Measurements from ENCODE around the gene ZC3H12D.

DNA sequence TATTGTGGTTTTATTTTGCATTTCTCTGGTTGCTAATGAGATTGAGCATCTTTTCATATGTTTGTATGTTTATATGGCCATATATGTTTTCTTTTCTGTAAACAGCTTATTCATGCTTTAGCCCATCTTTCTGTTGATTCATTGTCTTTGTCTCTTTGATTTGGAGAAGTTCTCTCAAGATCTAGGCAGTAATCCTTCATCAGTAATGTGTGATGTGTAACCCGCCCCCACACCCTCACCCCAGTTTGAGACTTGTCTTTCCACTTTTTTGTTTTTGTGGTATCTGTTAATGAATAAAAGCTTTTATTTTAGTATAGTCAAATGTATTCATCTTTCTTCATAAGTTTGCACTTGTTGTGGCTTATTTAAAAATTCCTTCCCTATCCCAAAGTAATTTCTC is 26.0 kb downstream of the ZC3H12D start:
- TF ChIP-seq, protein P1, sequence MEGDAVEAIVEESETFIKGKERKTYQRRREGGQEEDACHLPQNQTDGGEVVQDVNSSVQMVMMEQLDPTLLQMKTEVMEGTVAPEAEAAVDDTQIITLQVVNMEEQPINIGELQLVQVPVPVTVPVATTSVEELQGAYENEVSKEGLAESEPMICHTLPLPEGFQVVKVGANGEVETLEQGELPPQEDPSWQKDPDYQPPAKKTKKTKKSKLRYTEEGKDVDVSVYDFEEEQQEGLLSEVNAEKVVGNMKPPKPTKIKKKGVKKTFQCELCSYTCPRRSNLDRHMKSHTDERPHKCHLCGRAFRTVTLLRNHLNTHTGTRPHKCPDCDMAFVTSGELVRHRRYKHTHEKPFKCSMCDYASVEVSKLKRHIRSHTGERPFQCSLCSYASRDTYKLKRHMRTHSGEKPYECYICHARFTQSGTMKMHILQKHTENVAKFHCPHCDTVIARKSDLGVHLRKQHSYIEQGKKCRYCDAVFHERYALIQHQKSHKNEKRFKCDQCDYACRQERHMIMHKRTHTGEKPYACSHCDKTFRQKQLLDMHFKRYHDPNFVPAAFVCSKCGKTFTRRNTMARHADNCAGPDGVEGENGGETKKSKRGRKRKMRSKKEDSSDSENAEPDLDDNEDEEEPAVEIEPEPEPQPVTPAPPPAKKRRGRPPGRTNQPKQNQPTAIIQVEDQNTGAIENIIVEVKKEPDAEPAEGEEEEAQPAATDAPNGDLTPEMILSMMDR (IDR thresholded peaks at IDR 0.05), result no peak
- TF ChIP-seq POLR2A (IDR thresholded peaks at IDR 0.05), result no peak
